CD4-positive, alpha-beta T cell treated with Interferon alpha-2 for 1 hour (primary cell): ENCODE results near the gene GGACT.

ENCODE experiments used
- DNase-seq, 2 donors: peaks; one replicate each; pipeline ENCODE4 v3.0.0-alpha.2; 2020 to 2022

Gene GGACT

DNA sequence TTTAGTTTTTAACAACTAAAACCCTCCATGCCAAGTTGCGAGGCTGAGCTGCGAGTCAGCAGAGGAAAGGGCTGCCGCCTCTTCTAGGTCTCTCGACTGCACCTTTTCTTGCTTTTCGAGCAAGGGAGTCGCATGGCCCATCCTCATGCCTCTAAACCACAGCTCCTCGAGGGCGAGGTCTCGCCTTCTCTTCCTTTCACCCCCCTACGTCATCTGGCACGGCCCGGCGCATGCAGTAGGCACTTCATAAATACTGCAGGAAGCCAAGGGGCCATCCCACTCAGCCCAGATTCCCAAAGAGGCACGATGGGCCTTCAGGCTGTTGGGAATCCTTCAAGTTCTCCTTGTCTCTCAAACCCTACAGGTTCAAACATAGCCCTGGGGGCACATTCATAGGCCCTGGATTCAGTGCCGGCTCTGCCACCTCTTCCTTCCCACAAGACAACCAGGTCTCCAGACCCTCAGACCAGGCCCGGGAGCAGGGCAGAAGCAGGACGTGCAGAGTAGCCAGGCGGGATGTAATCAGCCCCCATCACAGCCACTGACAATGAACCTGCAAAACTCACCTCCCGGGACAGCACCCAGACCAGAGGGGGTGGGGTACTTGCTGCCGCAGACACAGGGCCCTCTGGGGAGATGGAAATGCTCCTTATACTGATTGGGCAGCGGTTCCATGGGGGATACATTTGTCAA is 41.7 kb downstream of the GGACT start:
- DNase-seq = no peak

DNA sequence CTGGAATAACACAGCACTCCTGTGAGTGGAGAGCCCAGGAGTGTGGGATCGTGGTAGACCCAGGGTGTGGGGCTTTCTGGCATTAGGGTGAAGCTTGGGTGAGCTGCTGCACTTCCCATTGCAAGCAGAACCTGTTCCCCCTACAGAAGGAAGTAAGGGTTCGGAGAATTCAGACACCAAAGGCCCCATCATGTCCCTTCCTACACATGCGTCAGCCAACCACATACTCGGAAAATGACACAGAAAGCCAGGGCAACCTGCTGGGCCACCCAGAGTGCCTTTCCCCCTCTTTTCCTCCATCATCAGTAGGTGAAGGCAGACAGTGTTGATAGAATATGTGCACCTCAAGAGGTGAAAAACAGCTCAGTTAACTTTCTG is 42.9 kb downstream of the GGACT start:
- DNase-seq = no peak

DNA sequence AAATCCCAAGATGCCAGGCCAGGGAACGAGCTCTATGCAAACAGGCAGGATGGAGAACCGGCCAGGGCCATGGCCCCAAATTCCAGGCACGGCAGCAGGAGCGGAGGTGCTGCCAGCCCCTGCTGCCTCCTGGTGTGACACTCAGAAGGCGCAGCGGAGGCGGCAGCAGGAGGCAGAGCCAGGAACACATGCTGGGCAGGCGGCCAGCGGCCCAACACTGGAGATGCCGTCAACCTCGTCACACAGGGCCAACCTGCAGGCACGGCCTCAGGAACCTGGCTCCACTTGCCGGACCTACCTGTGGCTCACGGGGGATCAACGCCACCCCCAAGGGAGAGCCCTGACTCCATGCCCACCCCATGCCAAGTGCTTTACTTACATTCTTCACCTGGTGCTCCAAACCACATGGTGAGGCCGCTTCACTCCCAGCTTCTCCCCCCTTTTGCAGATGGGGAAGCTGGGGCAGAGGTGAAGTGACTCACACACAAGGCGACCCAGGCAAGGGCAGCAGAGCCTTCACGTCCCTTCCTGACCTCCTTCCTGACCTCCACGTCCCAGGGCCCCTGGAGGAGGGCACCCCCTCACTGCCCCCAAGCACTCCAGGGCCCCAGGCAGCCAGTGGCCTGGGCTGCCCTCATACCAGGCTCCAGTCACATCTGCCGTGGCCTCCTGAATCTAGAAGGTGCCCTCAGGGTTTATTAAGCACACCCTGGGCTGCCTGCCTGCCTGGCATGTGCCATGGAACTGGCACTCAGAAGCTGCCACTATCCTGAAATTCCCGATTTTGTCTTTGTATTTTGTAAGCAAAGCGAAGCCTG is 43.5 kb downstream of the GGACT start:
- DNase-seq = no peak

DNA sequence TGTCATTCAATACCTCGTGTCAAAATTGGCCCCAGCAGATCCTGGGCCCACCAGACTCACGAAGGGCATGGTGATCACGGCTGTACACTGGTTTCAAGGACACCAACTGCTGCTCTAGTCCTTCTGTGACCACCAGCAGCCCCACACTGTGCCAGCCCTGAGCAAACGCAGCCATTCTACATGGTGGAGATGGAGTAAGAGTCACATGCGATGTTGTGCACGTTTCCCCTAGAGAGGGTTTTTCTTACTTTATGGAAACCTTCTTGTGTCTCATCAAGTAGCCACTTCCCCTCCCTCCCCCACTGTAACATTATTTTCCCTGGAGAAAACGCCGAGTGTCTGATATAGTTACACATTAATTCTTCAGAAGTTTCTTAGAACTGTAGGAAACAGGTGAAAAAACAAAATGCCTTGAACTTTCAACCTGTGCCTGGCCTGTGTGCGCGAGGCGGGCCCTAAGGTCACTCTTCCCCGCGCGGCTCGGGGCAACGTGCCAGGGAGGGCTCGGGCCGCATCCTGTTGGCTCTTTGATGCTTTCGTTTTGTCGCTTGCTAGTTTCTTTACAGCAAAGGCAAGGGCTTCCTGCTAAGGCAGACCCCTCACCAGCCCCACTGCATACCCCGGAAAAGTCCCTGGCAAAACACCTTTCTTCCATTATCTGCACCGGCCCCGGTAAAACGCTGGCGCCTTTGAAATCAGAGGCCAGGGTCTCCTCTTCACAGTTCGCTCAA is 44.6 kb downstream of the GGACT start:
- DNase-seq = no peak

DNA sequence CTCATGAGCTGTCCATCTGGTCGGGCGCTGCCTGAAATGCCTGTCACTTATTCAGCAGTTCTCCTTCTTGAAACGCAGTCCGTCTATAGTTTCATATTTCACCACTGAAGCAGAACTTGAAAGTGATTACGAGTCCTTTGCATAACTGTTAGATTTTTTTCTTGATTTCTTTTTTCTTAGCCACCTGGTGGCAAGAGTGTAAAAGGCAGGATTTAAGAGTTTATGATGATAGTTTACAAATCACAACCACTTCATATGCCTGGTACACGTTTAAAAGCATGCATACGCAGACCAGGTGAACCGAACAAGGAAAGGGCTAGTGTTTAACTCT is 45.8 kb downstream of the GGACT start:
- DNase-seq = peak in 1 of 2 donors; percentile 54

DNA sequence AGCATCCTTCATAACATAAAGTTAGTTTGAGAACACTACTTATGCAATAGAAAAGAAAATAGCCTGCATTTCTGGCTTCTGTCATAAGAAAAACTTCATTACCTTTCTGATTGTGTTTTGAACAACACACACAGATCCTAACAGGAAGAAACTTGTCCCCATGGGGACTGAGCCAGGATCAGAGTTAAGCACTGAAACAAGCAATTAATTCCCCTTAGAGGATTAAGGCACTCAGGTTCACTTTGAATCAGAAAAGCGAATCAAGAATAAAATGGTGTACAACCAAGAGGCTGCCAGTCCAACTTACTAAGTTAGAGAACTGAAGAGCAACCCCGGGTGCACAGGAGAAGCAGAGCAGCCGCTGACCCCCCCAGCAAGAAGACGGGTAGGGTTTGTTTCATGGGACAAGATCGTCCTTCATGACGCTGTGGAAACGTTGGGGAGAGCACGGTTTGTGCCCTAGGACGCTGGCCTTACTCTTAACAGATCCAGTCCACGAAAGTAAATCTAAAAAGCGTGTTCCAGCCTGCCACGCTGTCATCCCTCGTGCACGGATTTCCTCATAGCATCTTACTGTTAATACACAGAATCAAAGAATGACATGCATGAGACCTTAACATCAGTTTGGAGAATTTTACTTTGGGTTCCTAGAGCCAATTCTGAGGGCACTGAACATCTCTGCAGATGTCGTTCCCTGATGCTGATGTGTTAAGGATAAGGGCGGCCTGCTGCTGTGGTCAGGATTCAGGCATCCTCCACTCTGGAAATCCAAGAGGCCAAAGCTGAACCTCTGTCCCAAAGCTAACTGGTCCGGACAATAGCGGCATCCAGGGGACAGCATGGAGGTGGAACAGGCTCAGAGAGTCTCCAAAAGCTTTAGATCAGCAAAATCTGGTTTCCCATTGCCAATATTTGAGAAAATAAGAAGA is 46.4 kb downstream of the GGACT start:
- no peak for DNase-seq

DNA sequence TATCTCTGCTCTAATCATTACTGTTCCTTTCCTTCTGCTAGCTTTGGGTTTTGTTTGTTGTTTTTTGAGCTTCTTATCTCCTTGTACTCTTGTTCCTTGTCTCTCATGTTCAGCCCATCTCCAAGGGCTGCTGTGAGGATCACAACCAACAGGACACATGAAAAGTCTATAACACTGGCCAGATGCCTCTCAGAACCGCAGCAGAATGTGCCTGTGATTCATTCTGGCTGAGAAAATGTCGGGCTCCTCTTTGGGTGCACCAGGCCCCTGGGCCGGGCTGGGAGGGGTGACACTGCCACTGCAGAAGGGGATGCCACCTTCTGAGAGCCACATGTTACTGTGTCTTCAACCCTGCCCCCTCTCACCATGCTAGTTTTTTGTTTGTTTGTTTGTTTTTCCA is 48.0 kb downstream of the GGACT start:
- DNase-seq = no peak

DNA sequence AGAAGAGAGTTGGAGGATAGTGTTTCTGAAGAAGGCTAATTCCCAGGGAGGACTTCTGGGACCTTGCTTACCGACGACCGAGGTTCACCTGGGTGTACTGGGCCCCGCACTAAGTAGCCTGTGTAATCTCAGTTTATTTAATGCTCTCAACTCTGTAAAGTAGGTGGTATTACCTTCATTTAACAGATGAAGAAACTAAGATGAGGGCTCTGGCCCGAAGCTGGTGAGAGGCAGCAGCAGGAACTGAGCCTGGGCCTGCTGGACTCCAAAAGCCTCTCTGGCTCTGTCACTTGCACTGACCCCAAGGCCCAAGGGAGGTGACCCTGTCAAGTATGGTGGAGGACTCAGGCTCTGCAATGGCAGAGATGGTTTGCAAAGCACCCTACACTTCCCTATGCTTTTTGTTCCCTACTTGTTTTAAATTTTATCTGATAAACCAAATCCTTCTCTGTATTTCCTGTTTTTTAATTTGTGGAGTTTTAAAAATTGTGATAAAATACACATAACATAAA is 50.6 kb downstream of the GGACT start:
- no peak for DNase-seq

DNA sequence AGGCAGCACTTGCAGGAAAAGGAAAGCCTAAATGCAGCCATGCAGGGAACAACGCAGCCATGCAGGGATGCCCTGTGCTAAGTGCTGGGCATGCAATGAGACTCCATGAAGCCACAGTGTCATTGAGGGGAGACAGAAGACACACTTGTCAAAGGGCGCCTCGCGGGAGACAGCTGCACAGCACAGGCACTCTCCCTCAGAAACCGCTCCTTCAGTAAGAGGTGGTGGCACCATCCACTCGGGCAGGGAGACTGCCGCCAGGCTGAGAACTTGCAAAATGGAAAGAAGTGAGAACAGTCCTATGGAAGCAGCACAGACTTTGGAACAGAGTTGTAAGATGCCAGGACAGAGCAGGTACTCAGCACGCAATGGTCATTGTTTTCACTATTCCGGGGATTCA is 51.1 kb downstream of the GGACT start:
- no peak for DNase-seq

DNA sequence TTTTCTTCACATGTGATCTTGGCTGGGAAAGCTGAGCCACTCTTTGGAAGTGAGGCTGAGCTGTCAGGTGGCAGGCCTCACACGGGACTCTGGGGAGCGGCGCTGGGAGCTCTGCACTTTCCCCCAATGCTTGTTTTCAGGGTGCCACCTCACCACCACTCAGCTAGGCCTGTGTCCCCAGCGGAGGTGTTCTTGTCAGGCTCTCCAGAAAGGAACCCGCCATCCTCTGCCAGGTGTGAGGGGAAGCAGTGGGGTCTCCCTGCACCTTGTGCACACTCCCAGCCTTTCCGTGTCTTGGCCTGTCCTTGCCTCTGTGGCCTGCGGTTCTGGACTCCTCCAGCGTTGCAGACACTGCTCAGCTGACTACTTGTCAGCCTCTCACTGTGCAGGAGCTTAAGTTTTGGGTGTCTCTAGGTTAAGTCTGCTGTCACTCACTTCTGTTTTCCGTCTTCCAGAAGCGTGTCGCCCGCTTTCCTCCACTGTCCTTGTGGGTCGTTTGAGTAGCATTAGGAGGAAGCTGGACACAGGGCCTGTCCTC is 51.9 kb downstream of the GGACT start:
- DNase-seq = no peak

DNA sequence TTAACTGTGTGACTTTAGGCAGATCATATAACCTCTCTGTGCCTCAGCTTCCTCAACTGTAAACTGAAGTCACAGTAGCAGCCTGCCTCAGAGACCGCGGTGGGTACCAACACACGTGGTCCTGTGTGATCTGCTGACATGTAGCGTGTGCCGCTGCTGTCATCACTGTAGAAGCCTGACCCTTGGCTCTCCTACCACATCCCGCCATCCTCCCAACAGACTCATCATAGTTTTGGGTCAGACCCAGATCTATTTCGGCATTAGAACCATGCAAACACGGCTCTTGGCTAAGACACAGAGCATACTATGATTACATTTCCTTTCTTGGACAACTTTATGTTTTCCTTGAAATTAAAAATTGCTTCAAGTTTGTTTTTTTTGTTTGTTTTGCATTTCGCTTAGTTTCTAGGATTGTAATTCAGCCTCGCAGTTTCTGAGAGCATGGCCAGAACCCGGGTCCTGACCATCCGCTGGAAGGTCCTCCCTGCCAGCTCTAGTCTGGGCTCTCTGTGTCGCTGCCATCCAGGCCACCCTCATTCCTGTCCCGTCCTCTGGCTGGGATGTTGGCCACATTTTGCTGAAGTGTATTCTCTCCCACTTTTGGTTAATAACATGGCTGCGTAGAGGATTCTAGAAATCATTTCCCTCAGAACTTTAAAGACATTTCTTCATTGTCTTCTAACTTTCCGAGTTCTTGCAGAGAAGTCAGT is 53.0 kb downstream of the GGACT start:
- no peak for DNase-seq

DNA sequence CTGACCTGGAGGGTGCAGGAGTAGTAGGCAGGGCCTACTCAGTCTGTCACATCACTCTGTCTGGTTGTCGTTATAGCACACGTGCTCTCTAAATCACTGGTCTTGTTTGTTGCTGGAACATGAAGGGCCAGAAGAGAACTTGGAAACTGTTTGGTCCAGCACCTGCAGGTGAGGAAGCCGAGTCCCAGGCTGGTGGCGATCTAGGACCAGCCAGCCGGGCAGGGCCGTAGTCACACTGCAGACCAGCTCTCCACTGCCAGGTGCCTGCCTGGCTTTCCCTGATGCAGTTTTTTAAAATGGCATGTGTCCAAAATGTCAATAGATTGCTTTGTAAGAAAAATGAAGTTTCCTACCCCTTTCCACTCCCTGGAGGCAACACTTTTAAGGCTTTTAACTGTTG is 53.7 kb downstream of the GGACT start:
- DNase-seq = no peak

DNA sequence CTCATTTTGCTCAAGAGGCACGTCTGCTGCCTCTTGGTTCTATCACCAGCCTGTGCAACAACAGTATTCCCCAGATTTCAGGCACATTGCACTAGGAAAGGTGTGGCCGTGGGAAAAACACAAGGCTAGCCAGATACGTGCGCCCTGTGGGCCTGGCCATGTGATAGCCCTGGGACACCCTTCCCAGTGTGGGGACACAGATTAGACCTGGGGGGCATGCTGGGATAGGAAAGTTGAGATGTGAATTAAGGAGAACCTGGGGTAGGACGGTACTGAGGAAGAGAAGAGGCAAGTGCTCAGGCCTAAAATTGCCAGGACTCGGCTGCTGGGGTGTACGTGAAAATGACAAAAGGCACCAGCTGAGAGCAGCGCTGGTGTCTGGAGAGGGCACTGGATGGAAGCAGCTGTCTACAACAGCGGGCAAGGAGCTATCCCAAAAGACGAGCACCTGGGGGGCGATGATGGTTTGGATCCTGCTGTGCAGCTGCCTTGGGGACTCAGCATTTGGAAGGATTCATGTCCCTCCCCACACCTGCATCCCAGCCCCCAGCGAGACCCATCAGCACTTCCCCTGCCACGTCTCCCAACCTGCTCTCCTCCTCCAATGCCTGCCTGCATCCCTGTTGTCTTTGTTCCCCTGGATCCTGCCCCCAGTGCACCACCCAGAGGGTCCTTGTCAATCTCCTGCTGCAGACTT is 54.3 kb downstream of the GGACT start:
- no peak for DNase-seq

DNA sequence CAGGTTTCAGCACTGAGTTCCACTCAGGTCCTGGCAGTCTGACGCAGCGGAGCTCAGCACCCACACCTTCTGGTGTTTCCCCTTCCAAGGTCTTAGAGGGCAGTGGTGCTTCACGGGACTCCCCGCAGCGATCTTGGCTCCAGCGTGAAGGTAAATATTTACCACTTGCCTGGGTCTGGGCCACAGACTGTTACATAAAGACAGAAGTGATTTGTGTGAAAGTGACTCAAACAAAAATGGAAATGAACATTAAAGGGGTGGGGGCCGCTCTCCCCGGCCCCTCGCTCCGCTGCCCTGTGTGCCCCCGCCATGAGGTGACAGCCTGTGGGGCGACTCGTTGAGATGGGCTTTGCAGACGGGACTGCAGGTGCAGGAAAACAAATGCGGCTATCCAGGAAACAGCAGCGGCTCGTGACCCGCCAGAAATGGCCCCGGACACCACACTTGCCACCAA is 55.0 kb downstream of the GGACT start:
- DNase-seq = no peak

DNA sequence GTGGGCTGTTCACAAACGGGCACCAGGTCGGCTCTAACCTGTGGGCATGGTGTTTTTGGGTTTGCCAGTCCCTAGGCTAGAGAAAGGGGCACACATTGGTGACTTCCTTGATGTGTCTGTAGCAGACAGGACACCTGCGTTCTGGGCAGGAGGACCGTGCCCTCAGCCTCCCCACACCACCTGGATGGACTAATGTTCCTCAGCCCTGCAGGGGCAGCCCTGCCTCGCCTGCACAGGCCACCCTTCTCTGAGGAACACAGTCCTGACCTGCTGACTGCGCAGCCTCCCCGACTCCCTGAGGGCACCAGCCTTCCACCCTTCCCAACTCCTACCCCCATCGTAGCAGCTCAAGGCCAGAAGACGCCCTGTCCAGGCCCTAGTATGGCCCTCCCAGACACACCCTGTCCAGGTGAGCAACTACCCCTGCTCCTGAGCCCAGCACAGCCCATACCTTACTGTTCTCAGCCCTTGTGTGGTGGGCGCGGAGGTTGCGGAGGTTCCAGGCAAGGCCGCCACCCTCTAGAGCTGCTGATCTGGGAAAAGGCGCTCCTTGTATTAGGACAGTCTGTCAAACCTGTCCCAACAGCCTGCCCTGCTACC is 55.7 kb downstream of the GGACT start:
- DNase-seq = no peak

DNA sequence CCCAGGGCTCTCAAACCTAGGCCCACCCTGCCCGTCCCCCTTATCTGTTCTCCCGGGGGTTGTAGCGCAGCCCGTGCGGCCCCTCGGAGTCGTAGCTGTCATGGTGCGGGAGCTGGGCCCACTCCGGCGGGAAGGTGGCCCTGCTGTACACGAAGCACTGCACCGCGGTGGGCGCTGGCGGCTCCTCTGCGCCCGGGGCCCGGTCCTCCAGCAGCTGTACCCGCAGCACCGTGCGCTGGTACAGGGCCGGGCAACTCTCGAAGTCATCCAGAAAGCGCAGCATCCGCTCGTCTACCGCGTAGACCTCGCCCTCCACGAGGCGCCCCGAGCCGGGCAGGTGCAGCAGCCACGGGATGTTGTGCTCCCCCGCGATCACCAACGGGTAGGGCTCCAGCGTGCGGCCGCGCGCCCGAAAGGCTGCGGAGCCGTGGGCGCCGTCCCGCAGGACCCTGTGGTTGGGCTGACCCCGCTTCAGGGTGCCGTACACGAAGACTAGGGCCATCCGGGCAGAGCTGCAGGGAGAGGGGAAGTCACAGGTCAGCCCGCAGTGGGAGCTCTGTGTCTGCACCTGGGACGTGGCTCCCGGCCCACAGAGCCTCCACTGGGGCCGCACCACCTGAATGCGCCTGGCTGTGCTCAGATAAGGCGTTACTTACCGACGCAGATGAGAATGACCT is 56.4 kb downstream of the GGACT start:
- no peak for DNase-seq

DNA sequence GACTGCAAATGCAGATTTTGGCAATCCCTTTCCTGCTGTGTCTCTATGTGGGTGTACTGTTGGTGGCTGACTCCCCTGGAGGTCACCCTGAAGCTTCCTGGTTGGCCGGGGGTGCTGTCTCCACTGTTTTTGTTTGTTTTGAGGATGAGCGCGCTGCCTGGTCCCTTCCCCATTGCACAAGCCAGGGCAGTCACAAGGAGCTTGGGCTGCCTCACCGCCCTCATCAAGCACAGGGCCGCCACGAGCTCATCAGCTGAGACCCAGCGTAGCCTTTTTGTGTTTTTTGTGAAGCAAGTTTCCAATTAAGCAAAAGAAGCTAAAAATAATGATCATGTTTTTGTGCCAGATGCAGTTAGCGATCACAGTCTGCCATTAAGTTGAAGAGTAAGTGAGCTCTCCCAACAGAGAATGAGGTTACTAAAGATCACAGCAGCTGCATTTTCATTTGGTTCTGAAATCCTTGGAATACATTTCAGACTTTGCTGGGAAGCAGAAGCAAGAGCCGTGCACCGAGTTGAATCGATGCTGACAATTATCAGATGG is 57.8 kb downstream of the GGACT start:
- no peak for DNase-seq

DNA sequence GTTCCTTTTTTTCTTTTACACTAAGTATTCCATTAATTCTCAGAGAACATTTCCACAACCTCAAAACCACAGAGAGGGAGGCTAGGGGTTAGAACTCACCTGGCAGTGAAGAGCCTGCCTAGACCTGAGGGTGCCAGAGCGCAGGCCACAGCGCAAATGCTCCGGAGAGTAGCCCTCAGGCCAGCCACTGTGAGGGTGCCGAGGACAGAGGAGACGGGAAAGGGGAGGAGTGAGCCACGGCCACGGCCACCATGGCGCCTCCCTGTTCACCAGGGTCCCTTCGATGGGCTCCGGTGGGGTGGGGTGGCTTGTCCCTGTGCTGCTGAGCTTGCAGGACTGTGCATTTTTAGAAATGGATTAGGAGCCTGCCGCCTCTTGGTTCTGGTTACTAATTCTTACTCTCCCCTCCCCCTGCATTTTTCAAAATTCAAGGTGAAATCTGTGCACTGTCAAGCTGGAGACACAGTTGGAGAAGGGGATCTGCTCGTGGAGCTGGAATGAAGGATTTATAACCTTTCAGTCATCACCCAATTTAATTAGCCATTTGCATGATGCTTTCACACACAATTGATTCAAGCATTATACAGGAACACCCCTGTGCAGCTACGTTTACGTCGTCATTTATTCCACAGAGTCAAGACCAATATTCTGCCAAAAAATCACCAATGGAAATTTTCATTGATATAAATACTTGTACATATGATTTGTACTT is 58.8 kb downstream of the GGACT start:
- no peak for DNase-seq

DNA sequence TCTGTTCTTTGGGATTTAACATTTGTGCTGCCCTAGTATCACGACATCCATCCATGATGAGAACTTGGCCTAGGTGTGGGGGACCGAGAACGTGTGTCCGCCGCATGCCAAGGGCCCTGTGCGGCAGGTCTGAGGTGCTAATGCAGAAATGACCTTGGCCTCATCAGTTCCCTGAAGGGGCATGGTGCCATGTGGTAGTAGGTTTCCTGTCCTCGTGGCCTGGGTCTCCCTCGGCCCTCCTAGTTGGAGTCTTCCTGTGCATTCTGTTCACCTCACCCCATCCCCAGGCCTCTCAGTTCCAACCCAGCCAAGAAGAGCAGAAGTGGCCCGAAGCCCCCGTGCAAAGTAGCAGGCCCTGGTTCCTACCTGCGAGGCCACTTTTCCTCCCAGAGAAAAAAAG is 59.8 kb downstream of the GGACT start:
- DNase-seq = no peak
